HL-60/S4 (cell line): ENCODE measurements around the gene CCDC188.

Experiments used
- in situ Hi-C: fragments of 300-500 bp; cut with MboI; formaldehyde crosslinking; loops from 2 replicates; pipeline ENCODE4 v1.14.3; 2022; ENCODE audit warnings: low sequenced_read_pairs

Gene CCDC188

GRCh38 chr22:20137113-20137512, 13.7 kb downstream of the CCDC188 start:
- in situ Hi-C loops = no loop called here

DNA sequence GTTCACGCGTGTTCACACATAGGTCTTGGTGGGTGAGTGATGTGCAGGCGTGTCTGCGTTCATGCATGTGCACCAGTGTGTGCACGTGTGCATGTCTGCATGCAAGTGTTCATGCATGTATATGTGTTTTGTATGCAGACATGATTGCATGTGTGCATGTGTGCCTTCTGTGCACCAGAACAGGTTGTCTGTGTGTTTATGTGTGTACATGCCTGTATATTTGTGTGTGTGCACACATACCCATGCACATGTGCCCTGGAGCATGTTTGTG, 14.3 kb downstream of the CCDC188 start:
- in situ Hi-C loops = no loop called here

DNA sequence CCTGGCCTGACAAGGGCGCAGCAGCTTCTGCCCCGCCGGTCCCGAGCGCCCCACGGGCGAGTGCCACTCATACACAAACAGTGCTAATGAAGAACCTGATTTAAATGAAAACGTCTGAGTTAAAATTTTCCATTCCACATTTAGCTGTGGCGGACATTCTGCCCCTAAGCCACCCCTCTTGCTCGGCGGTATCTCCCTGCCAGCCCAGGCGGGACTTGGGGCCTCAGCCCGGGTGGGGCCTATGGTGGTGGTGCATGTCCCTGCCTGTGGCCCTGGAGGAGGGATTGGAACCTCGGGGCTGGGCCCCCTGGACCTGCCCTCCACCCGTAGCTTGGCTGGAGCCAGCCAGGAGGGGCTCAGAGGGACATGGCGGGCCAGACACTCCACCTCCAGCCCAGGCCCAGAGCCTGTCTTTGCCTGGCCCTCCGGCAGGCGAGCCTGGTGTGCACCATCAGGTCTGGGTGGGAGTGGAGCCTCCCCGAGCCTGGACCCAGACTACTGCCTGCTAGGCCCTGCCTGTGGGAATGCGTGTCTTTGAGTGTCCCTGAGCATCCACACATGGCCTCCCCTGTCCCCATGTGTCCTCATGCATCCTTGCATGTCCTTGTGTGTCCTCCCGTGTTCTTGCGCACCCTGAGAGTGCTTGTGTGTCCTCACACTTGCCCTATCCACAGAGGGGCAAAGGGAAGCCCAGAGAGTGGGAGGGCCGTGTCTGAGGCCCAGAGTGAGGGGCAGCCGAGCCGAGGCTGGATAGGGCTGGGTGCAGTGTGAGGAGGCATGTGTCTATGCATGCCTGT, 14.9 kb downstream of the CCDC188 start:
- in situ Hi-C loops = no loop called here

GRCh38 chr22:20135265-20135664, 15.6 kb downstream of the CCDC188 start:
- in situ Hi-C loops = no loop called here

GRCh38 chr22:20133930-20134549, 16.8 kb downstream of the CCDC188 start:
- in situ Hi-C loops = no loop called here

DNA sequence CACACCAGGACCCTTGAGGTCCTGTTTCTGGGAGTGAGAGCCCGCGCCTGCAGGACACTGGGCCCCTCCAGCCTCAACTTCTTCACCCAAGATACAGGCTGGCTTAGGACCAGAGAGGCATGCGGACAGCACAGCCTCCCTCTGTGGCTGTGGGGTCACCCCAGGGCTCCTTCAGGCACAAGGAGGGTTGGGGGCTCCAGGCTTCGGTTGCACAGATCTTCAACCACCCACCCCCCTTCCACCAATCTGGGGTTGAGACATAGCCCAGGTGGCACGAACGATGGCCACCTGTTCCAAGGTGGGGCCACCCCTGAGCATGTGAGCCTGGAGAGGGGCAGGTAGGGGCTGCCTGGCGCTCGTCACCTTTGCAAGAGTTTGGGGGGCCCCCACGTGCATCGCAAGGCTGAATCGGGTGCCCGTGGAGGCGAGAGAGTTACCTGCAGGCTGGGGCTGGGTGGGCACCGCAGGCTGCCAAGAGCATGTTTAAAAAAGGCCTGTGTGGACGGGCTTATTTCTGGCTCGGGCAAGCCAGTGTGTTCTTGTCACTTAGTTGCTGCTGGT, 18.1 kb downstream of the CCDC188 start:
- in situ Hi-C loops = no loop called here

DNA sequence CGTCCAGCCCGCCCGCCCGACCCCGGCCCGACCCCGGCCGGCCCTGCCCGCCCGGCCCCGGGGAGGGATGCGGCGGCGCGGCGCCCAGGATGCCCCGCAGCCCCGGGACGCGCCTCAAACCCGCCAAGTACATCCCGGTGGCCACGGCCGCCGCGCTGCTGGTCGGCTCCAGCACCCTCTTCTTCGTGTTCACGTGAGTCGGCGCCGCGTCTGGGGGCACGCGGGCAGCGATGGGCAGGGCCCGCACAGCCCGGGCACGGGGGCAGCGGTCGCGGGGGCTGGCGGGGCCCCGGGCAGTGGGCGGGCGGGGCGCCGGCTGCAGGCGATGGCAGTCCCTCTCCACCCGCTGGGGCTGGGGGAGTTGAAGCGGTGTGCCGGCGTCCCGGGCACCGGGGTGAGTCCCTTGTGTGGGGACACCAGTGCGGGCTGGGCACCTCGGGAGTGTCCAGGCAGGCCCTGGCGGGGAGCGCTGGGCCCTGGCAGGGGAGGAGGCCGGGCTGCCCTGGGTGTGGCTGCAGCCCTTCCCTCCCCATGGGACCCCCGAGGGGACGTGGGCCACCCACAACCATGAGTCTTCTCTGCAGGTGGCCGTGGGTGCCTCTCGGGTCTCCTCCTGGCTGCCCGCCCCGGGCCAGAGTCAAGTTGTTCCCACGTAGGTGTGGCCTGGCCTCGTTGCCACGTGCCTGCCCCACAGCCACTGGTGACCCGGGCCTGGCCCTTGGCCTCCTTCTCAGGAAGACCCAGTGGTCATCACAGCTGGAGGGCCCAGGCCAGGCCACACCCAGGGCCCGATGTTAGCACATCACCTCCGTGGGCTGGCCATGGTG, 18.8 kb downstream of the CCDC188 start:
- in situ Hi-C loops = no loop called here

- in situ Hi-C loops = no loop called here
These were observed 19.3 kb downstream of the CCDC188 start, which contains the start of gene ZDHHC8 for GRCh38 chr22:20131597-20131858. TSS of gene ZDHHC8 (plus strand) at chr22:20131804. CDS start at chr22:20131948, 144 bp downstream.

DNA sequence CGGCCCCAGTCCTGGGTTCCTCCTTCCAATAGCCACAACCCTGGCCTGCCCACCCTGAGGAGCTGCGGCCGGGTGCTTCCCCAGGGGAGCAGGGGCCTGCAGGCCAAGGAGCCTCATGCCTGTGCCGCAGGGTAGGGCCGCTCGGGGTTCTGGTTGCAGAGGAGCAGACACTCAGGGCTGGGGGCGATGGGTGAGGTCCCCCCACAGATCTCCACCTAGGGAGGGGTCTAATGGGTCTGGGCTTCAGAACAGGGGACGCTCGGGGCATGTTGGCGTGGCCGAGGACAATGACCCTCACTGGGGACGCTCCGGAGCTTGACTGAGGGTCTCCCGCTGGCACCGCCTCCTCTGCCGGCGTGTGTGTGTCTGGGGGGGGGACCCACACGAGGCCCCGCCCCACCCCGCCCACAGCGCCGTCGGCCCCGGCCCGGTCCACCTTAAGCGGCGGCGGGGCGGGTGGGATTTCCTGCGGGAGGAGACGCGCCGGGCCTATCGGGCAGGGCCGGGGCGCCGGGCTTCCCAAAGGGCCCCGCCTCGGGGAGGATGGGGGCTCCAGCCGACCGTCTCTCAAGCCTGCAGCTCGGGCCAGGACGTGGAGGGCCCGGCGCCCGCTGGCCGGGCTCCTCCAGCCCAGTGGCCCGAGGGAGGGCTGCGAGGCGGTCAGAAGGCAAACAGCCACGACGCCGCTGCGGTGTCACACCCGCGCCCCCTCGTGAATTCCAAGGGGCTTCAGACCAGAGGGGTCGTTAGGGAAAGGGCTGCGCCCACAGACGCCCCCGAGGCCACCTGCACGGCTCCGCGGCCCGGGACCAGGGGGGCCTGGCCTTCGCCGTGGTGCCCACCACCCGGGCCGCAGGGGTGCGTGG, 19.9 kb downstream of the CCDC188 start:
- in situ Hi-C loops = no loop called here

DNA sequence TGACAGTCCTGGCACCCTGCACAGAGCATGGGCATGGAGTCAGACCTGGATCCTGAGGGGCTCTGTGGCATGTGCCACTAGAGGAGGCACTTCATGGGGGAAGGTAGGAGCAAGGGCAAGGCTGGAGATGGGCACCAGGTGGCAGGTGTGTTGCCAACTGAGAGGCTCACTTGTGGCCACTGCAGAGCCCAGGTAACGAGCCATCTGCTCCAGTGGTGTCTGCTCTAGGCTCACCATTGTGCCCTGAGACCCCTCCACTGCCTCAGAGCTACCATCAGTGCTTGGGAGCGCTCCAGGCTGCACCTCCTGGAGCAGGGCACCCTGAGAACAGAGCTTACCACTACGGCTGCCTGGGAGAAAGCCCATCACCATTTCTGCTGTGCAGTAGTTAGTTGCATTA, 20.5 kb downstream of the CCDC188 start:
- in situ Hi-C loops = no loop called here

GRCh38 chr22:20129747-20130014, 21.2 kb downstream of the CCDC188 start:
- in situ Hi-C loops = no loop called here

GRCh38 chr22:20128902-20129746, 21.7 kb downstream of the CCDC188 start:
- in situ Hi-C loops = no loop called here

GRCh38 chr22:20128619-20128901, 22.3 kb downstream of the CCDC188 start:
- in situ Hi-C loops = no loop called here

- in situ Hi-C loops = no loop called here
These were observed 22.8 kb downstream of the CCDC188 start for GRCh38 chr22:20127869-20128618.

DNA sequence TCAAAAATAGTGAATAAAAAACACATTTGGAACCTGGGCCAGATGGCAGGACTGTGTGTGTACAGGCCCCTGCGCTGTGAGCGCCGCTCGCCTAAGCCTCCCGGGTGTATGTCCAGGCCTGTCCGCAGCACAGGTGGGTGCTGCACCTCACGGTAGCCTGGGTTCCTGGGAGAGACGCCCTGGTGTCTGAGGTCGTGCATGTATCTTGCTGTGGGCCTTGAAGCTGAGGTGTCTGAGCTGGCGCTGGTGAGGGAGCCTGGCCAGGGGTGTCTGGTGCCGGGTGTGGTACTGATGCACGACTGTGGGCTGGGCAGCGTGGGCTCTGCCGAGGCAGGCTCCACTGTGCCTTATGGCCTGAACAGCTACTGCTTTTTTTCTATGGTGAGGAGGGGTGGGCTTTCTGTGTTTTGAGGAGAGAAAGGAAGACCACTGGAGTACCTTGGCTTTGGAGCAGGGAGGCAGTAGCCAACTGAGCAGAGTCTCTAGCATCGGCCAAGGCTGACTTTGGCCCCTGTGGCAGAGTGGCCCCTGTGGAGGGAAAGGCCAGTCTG, 23.5 kb downstream of the CCDC188 start:
- in situ Hi-C loops = no loop called here

DNA sequence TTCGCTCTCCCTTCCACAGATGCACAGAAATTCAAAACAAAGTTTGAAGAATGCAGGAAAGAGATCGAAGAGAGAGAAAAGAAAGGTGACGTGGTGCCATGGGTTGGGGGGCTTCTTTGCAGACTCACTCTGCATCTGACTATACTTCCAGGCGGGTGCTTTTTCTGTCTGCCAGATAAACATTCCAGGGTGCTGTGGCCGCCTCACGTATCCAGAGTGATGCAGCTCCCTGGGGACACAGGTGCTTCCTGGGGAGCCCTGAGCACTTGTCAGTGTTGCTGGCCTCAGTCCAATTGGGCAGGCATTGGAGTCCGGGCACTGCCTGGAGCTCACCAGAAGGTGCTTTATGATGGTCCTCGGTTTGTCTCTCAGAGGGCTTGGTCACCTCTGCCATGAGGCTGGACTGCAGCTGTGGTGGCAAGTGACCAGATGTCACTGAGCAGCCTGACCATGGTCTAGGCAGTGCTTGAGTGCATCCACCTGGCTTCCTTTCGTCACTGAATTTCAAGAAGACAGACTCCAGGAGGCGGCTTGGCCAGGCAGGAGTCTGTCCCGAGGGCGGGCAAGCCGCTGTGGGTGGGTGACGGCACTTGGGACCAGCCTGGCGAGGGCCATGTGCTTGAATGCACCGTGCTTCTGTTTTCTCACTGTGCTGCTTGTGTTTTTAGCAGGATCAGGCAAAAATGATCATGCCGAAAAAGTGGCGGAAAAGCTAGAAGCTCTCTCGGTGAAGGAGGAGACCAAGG, 24.4 kb downstream of the CCDC188 start:
- in situ Hi-C loops = no loop called here

DNA sequence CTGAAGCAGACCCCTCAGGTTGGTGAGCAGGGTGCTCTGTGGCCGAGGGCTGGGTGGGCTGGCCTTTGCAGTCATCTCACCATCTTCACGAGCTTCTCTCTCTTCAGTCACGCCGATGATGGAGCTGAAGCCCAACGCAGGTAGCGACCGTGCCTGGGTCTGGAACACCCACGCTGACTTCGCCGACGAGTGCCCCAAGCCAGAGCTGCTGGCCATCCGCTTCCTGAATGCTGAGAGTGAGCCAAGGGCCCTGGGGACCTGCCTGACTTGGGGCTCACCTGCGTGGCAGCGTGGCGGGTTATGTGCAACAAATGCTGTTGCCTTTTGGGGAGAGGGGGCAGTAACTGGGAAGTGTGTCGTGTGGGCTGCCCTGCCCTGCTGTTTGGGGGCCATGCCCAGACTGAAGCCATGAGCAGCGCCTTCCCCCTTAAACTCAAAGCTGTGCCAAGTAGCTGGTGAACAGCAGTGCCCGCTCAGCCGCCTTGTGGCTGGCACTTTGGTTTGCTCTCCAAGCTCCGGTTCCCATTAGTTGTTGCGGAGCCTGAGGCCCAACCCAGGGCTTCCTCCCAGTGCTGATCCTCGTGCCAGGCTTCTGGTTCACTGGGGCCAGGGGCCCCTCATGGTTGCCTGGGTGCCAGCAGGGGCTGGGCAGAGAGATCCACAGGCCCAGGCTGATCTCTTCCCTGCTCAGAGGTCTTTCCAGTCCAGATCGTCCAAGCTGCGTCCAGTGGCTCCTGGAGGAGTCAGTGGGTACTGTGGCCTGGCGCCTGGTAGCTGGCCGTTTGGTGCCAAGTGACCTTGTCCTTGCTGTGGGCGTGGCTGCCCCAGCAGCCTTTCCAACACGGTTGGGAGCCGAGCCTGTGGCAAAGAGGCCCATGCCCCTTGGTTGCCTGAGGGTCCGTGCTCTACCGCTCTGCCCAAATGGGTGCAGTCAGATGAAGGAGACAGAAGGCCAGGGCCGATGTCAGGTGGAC, 25.4 kb downstream of the CCDC188 start:
- in situ Hi-C loops = no loop called here
